Measurements from ENCODE around the gene PIP4K2A. TPM values are rescaled to one million over a fixed set of nuclear protein-coding genes. Genes with fewer than 3 reads are reported as not detected.

The PIP4K2A gene
- total and polyA plus RNA-seq, 2 of the 8 experiments (the other 6 are each of a cell fraction or from before 2014, with no cell fraction given) = 19.0 to 60.9 TPM

DNA sequence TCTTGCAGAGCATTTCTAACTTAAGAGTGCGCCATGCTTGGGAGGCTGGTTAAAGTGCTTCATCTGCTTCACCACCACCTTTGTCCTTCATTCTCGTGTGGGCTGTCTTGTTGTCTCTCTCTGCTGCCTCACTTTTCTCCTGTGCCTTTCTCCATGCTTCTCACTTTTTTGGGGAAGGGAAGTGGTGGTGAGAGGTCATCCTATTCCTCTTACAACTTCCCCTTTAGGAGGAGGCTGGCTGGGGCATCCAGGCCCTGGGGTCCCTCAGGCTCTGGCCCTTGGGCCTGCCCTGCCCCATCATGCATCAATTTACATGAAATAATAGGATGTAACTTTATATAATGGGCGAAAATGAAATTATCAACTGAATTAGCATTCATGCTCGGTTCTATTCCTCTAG is 39.9 kb upstream of the PIP4K2A start:
- POLR2A ChIA-PET (ENCODE audit: partially characterized antibody) = no interaction called here
- H3K56ac ChIP-seq (replicated peaks; ENCODE audit: insufficient read length, low read depth, low read length) = no peak overlapping the region
- TF ChIP-seq EP300 (IDR thresholded peaks at IDR 0.05; ENCODE audit: borderline replicate concordance in 1 of 2, low read depth in 2 of 2, low read length in 2 of 2) = no peak
- TF ChIP-seq EGR1 (IDR thresholded peaks at IDR 0.05; ENCODE audit: borderline replicate concordance, low read depth, low read length) = no peak
- TF ChIP-seq SIX5 (IDR thresholded peaks at IDR 0.05; ENCODE audit: low read depth, low read length) = no peak
- no peak for TF ChIP-seq SRF (IDR thresholded peaks at IDR 0.05; ENCODE audit: low read depth, low read length)
- TF ChIP-seq YY1 (IDR thresholded peaks at IDR 0.05; ENCODE audit: low read depth, low read length) = no peak
- TF ChIP-seq MAFK (IDR thresholded peaks at IDR 0.05; ENCODE audit: low read depth, low read length) = no peak
- no peak for TF ChIP-seq KDM5A (IDR thresholded peaks at IDR 0.05; ENCODE audit: low read length)
- TF ChIP-seq, protein P1, sequence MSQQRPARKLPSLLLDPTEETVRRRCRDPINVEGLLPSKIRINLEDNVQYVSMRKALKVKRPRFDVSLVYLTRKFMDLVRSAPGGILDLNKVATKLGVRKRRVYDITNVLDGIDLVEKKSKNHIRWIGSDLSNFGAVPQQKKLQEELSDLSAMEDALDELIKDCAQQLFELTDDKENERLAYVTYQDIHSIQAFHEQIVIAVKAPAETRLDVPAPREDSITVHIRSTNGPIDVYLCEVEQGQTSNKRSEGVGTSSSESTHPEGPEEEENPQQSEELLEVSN (IDR thresholded peaks at IDR 0.05) = no peak
- TF ChIP-seq TAF7 (optimal IDR thresholded peaks at IDR 0.05; ENCODE audit: borderline replicate concordance, low read depth, low read length) = no peak
- TF ChIP-seq, protein P2, sequence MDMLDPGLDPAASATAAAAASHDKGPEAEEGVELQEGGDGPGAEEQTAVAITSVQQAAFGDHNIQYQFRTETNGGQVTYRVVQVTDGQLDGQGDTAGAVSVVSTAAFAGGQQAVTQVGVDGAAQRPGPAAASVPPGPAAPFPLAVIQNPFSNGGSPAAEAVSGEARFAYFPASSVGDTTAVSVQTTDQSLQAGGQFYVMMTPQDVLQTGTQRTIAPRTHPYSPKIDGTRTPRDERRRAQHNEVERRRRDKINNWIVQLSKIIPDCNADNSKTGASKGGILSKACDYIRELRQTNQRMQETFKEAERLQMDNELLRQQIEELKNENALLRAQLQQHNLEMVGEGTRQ (IDR thresholded peaks at IDR 0.05; ENCODE audit: low read length) = no peak
- no peak for TF ChIP-seq CHD1 (IDR thresholded peaks at IDR 0.05; ENCODE audit: low read depth, low read length)
- TF ChIP-seq, protein P3, sequence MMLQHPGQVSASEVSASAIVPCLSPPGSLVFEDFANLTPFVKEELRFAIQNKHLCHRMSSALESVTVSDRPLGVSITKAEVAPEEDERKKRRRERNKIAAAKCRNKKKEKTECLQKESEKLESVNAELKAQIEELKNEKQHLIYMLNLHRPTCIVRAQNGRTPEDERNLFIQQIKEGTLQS (IDR thresholded peaks at IDR 0.05; ENCODE audit: insufficient read depth, low read depth, low read length) = no peak
- TF ChIP-seq TAF1 (IDR thresholded peaks at IDR 0.05; ENCODE audit: low read depth, low read length) = no peak

More for the DNA sequence above, 39.9 kb upstream of the PIP4K2A start:
- no peak overlapping the region for H4K5ac ChIP-seq (ENCODE audit: insufficient read length, low read depth, low read length)
- H3K9ac ChIP-seq (replicated peaks in 1 of 4; ENCODE audit: extremely low read depth in 1 of 4, low read depth in 3 of 4, low read length in 3 of 4) = no peak overlapping the region
- H3K4ac ChIP-seq (replicated peaks; ENCODE audit: insufficient read length, low read depth, low read length) = no peak overlapping the region
- H4K8ac ChIP-seq (ENCODE audit: extremely low read depth, insufficient read depth, low read length) = no peak overlapping the region
- no peak overlapping the region for H3K4me2 ChIP-seq (ENCODE audit: insufficient read depth in 1 of 2, low read depth in 2 of 2, low read length in 2 of 2)
- no peak overlapping the region for H3K14ac ChIP-seq (ENCODE audit: insufficient read length)
- H3K4me1 ChIP-seq (replicated peaks in 1 of 4; ENCODE audit: control insufficient read depth in 3 of 4, insufficient read depth in 4 of 4, low read length in 3 of 4) = no peaks in the 10 kb centered on the region
- no peak overlapping the region for H2BK5ac ChIP-seq (ENCODE audit: low read depth, low read length)
- DNase-seq (ENCODE audit: low read depth in 1 of 2, low spot score in 2 of 2) (no peak), FAIRE-seq (no peak)
- H3K79me2 ChIP-seq (ENCODE audit: control insufficient read depth in 1 of 2, insufficient read depth in 2 of 2, low read length in 2 of 2) = no peaks in the 10 kb centered on the region
- no peak overlapping the region for H3K27ac ChIP-seq (ENCODE audit: low read depth, low read length)
- H2BK120ac ChIP-seq (replicated peaks; ENCODE audit: low read depth, low read length) = no peak overlapping the region
- H3K9me3 ChIP-seq (ENCODE audit: insufficient read depth in 2 of 2, low read depth in 1 of 2, low read length in 1 of 2) = no peaks in the 10 kb centered on the region
- H2BK15ac ChIP-seq (ENCODE audit: low read length) = no peak overlapping the region
- H3K27me3 ChIP-seq (replicated peaks in 1 of 4; ENCODE audit: control insufficient read depth in 3 of 4, extremely low read depth in 1 of 4, insufficient read depth in 3 of 4, low read length in 3 of 4) = no peaks in the 10 kb centered on the region
- no peak overlapping the region for H2AK5ac ChIP-seq (ENCODE audit: low read depth, low read length)
- no peak overlapping the region for H2BK20ac ChIP-seq (ENCODE audit: low read length)
- no peaks in the 10 kb centered on the region for H4K20me1 ChIP-seq (replicated peaks in 1 of 2; ENCODE audit: control insufficient read depth in 1 of 2, insufficient read depth in 2 of 2, low read length in 2 of 2)
- WGBS, 2 experiments (ENCODE audit: extremely low coverage in 1 of 2, insufficient coverage in 1 of 2, insufficient read length in 1 of 2, insufficient replicate concordance in 2 of 2, low coverage in 1 of 2, low lambda C conversion rate in 2 of 2, missing lambda C conversion rate in 1 of 2) = 85% methylated on average over 4 of the region's 4 CpGs; no CpG with 5 or more reads in 1 of the 2 experiments
- no peak overlapping the region for H2AFZ ChIP-seq (ENCODE audit: low read length)
- no peak overlapping the region for H3K4me3 ChIP-seq (ENCODE audit: extremely low read depth in 1 of 4, insufficient read depth in 2 of 4, low read depth in 3 of 4, low read length in 4 of 4)
- no peak overlapping the region for H3K18ac ChIP-seq (ENCODE audit: extremely low read depth, low read length)
- CTCF ChIA-PET (ENCODE audit: partially characterized antibody) = interaction anchor here (0.8 to 0.9 kb wide), 2 partner anchors 10 to 13 kb away, joined by 3 read pairs; no protein-coding TSS in a partner anchor
- no peak overlapping the region for H4K91ac ChIP-seq (replicated peaks; ENCODE audit: insufficient read length, low read length)
- H3K79me1 ChIP-seq (ENCODE audit: low read depth, low read length) = no peaks in the 10 kb centered on the region
- no peak overlapping the region for H2BK12ac ChIP-seq (ENCODE audit: low read depth, low read length)
- no peaks in the 10 kb centered on the region for H3K23me2 ChIP-seq (ENCODE audit: low read depth, low read length)
- no peak overlapping the region for H3K23ac ChIP-seq (ENCODE audit: insufficient read length)
- H3K36me3 ChIP-seq (ENCODE audit: control insufficient read depth in 2 of 4, insufficient read depth in 4 of 4, low read length in 3 of 4) = no peaks in the 10 kb centered on the region

Measured in H1 (cell line).